GM18907 (cell line): ENCODE measurements around the gene KAZN.
A peak's percentile ranks its signal among the peaks of the same experiment; 100 is the strongest.

Source experiments
- ATAC-seq: cut with Tn5 transposase; IDR thresholded peaks from one replicate; pipeline ENCODE4 v1.9.1; 2021; ENCODE audit warnings: mild to moderate bottlenecking, moderate library complexity; ENCODE audit not compliant: unreplicated experiment

The KAZN gene

DNA sequence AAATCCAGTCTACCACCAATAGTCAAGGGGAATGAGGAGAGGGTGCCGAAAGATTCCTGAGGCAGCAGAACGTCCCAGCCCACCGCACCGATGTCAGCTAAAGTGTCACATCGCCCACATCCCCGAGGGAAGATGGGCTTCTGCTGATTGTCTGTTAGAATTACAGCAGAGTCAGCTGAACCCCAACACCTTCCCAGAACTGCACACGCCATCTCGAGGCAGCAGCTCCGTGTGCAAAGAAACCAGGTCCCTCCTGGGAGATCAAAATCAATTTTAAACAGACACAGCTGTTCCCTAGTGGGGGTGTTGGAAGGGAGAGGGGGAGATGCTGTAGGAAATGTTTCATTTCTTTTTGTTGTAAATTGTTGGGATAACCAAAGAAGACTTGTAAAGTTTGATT is 12.8 kb upstream of the KAZN start:
- ATAC-seq: no peak

DNA sequence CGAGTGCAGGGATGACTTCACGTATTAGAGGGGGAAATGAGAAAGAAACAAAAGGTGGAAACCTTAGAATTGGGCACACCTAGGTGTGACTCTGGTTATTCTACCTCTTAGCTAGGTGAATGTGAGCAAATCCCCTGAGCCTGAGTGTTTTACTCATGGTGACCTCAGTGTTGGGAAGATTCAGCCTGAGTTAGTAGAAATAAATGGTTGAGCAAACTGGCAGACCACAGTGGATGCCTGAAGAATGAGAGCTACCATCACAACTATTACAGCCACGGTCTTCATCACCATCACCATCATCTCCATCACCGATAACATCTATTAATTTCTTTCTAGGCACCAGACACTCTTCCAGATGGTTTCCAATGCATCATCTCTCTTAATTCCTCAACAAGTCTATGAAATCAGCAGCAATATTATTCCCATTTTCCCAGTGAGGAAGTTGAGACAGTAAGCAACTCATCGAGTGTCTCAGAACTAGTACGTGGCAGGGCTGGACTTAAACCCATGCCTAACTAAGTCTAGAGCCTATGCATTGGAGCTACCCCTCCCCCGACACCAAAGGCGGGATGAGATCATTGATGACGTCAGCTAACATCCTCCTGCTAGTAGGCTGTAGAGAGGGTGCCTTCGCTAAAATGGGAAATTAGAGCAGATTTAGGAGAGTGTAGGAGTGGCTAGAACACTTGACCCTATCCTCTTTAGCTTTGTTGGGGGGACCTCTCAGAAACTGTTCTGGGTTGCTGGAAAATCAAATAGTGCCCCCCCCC is 7.9 kb upstream of the KAZN start:
- no peak for ATAC-seq

DNA sequence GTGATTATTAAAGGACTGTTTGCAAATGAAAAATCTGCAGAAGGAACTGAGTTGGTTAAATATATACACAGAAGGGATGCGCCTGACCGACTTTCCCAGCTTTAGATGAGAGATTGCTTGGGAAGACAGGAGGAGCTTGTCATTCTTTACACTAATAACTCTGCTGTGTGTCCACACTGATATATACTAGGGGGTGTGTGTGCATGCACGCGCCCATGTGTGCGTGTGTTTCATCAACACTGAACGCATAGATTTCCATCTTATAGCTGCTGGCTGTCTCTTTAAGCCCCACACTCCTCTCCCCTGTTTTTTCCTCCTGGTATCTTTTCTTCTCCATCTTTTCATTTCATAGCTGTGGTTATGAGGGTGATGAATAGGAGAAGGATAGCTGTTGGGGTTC is 6.9 kb upstream of the KAZN start:
- ATAC-seq: no peak

DNA sequence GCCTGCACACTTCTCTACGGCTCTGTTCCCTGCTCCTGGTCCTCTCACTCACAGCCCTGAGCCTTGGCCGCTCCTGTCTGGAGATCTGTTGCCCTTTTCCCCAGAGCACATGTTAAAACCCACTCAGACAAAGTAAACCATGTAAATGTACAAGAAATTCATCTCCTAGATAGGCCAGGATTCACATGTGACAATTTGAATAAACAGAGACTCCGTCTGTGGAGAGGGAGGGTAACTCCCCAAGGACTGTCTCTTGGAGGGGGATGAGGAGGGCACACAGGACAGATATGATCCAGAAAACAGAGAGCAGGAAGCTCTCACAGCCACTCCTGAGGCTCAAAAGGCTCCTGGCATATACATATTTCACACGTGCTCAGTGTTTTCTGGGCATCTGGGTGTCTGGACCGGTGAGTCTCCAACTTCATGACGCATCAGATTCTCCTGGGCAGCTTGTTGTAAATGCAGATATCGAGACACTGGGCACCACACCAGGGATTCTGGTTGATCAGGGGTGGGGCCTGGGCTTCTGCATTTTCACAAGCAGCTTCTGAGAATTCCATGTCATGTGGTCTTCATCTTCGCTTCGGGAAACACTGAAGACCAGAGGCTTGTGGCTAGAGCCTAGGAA is 6.4 kb upstream of the KAZN start:
- no peak for ATAC-seq

DNA sequence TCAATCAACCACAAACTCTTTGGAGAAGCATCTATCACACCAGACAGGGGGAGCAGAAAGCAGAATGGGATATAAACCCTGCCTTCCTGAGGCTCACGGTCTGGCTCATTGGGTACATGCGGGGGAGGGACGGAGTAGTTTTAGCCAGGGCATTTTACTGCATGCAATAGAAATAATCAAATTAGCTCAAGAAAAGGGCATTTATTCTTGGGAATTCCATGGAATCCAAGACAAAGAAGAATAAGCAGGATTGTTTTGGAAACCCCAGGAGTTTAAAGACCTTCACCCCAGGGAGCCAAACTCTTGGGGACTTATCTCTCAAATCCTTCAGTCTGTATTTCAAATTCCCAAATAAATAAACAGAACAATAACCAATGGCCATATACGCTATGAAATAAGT is 5.2 kb upstream of the KAZN start:
- ATAC-seq: no peak

DNA sequence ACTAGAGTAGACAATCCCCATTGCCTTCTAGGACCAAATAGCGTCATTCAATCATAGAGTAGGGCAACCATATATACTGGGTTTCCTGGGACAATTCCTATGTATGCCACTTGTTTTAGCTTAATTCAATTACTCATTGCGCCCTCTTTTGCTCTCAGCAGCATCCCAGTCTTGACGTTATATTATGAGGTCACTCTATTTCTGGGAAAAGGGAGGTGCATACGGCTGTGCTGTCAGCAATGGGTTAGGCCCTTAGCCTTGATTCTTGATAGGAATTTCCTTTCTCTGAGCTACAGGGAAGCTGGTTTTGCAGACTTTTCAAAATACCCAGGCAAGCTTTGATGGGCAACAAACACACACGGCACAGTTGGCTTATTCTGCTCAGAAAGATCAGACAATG is 4.4 kb upstream of the KAZN start:
- ATAC-seq: no peak

DNA sequence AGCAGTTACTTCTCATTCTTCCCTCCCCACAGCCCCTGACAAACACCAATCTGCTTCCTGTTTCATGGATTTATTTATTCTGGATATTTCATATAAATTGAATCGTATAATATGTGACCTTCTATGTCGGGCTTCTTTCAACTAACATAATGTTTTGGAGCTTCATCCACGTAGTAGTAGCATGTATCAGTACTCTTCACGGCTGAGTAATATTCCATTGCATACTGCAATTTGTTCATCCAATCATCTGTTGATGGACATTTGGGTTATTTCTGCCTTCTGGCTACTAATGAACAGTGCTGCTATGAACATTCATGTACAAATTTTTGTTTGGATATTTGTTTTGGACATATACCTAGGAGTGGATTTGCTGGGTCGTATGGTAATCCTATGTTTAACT is 1.9 kb upstream of the KAZN start:
- ATAC-seq: no peak

DNA sequence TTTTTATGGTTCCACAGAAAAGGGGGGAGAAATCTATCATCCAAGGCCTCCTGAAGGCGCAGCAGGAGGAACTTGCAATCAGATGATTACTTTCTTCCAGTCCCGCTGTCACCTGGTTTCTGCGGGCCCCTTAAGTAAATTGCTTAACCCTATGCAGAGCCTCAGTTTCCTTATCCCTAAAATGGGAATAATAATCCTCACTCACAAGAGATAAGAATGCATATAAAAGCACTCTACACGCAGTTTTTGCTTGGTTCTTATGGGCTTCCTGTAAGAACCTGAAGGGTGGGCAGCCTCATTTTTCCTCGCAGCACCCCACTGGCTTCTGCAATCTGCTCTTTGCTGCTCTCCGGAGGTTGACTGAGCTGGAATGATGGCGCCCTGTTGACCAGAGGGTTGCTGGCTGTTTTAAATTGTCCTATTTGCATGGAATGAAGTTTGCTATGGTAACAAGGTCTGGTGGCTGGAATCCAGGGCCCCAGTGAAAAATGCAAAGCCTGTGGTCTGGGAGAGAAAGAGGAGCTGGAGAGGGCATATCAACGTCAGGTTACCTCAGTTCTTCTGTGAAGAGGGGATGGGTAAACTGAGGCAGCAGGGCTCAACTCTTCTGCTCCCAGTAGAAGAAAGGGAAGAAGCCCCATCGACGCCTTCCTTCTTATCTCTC is 1.0 kb upstream of the KAZN start:
- ATAC-seq: no peak

DNA sequence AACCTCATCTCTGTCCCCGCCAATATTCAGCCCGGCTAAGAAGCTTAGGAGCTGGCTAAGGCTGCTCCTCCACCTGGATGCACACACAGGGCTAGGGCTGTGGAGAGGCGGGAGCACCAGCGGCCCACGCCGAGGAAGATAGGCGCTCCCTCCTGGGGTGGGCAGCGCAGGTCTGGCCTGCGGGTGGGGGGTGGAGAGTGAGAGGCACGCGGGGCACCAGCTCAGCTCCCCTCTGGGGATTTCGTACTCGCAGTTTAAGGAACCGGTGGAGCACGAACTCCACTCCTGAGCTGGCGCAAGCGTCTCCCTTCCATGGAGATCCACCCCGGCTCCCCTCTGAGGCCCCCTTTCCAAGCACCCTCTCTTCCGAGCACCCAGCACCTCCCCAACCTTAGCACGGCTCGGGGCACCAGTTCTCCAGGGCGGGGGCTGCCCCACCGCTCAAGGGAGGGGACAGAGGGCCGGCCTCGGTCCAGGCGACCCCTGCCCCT is 433 bp upstream of the KAZN start:
- ATAC-seq: no peak

DNA sequence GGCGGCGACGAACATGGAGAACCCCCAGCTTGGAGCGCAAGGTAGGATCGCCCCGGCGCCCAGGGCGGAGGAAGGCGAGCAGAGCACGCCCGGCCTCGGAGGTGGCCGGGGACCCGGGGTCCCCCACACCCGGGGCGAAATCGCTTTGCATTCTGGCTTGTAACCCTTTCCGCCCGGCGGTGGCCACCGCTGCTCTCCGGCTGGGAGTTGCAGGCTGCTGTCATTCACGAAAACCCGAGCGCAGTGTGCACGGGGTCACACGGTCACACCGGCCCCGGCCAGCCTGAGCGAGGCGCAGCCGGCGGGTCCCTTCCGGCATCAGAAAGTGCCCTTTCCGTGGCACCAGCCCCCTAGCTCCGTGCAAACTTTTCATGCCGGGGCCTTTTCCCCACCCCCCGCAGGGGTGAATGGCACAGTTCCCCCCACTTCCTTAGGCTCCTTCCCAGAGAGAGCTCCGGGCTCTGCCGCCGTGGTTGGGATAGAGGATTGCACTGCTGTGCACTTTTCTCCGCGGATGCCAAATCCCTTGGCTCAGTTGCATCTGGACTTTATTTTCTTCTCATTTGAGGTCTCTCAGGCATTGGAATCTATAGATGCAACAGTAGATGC is 802 bp downstream of the KAZN start:
- ATAC-seq: peak; percentile 20

DNA sequence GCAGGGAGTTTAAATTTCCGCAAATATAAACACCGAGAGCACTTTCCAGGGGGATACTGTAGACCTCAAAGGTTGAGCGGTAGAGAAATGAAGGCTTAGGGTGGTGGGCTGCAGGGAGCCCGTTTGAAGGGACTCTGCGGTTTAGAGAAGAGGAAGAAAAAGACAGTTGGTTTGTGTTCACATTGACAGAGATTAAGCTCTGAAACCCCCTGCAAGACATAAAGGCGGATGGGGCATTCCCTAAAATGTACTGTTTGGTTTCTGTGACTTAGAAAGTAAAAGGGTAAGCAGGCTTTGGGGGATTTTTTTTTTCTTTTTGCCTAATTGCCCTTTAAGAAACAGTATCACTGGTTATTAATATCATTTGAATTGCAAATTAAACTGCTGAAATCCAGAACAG is 1.3 kb downstream of the KAZN start:
- peak; percentile 64 for ATAC-seq

DNA sequence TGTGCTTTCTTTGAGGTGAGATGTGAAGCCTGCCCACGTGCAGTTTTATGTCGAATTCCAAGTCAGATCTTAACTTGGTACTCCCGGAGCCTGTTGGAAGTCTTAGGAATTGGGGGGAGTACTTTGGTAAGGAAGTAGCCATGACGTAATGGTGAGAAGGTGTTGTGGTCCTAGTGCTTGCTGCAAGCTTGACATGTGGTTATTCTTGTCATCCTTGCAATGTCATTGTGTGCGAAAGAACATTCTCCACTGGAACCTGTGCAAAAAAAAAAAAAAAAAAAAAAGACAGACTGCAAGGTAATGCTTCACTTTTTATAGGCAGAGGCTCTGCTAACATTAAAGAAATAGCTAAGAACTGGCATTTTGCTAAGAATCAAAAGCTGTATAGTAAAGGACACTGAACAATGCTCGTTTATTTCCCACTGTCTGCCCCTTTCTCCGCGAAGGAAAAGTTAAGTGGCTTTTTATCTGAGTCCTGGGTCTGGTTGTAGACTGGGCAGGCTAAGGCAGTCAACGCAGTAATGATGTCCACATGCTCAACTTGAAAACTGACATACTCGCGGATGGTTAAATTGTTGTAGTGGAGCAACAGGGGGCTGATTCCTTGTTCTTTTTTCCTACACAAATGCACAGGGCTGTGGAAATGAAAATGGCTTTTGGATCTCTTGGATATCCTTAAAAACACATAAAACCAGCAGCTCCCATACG is 2.1 kb downstream of the KAZN start:
- ATAC-seq: no peak

DNA sequence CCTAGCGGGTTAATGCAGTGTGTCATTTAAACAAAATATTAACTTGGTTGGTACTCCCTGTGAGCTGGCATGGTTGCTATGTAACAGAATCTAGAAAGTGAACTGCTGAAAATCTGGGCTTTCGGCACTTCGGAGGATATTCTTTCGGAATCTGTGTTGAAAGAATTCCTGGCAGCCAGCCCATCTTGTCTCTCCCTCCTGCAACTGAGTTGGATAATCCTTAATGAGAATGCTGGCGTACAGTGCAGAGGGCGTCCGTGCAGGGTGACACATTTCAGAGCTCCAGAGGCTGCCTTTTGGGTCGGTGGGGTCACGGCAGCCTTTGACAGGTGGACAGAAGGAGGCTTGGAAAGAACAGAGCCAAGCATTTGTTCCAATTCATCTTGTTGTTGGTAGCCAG is 3.7 kb downstream of the KAZN start:
- ATAC-seq: no peak

DNA sequence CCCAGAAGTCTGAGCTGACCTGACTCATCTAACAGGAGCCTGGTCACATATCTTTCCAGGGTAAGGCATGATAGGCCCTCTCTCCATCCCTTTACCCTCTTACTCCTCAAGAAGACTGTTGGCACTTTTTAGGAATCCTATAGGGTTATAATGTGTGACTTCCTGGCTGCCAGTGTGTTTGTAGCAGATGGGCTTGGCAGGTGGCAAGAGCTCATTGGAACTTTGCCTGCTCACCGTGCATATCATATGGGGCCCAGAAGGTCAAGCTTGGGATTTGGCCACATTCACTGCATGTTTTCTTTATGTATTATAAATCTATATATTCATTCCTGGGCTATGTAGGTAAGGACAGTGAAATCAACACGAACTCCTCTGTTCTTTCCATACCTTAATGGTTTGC is 5.2 kb downstream of the KAZN start:
- ATAC-seq: no peak

DNA sequence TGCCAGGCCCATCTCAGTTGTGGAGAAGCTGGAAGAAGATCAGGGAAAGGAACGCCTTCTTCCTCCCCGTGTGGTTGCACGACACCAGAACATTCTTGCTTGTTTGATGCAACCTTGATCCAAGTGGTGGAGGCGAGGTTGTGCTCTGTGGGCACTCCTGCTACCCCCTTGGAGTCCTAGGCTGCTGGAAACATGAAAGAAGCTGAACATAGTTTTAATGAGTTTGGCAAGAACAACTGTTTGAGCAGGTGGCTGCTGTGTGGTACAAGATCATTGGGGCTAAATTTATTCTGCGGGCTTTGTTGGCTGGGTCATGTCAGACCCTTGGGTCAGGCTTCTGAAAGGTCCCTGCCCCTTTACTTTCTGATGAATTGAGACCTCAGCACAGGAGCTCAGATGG is 5.9 kb downstream of the KAZN start:
- ATAC-seq: no peak

DNA sequence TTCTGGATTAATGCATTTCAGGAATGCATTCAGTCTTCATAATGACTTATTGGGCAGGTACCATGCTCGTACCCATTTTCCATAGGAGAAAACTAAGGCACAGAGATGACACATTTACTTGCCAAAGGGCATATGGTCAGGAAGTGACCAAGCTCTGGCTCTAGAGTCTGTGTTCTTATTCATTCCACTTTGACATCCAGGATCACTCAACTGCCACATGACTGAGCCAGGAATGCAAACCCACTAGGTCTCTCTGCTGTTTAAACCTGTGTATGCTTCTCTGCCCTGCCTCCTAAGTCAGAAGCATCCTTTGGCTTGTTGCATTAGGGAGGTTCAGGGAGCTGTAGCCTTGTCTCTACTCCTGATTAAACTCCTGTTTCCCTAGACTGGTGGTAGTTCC is 7.5 kb downstream of the KAZN start:
- no peak for ATAC-seq

DNA sequence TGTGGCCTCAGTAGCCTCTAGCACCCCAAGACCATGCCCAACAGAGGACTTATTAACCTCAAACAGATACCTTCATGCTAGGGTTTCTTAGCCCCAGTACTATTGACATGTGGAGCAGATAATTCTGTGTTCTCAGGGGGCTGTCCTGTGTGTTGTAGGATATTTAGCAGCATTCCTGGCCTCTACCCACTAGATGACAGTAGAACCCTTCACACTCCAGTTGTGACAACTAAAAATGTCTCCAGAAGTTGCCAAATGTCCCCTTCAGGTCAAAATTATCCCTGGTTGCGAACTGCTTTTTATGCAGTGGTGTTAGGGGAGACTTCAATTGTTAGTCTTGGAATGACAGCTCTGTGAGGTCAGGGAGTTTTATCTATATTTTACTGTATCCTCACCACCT is 8.1 kb downstream of the KAZN start:
- no peak for ATAC-seq

DNA sequence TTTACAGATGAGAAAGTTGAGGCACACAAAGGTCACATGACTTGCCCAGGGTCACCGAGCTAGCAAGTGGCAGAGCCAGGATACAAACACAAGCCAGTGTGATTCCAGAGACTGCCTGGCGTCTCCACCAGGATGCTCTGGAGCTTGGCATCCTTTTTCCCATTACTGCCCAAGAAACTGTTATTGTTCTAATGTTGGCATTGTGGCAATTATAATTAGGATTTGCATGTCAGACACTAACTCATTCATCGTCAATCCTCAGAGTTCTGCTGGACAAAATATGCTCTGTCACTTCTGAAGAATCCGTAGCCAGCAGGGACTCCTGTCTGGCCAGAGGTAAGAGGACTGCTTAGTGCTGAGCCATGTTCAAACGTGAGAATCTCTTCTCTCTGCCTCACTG is 8.8 kb downstream of the KAZN start:
- ATAC-seq: no peak

DNA sequence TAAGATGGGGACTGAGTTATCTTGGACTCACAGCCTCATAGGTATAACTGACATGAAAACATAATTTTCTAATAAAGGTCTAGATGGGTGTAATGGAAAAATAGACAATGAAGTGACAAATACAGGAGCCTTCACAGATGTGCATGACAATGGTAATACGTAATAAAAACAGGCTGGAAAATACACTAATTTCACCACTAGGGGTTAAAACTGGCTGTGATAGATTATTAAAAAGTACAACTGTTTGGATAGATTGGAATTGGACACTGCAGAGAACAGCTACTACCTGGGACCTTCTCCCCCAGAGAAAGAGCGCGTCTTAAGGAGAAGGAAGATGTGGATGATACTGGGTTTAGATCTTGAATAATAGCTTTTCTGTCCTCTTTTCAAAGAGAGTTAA is 9.8 kb downstream of the KAZN start:
- no peak for ATAC-seq

DNA sequence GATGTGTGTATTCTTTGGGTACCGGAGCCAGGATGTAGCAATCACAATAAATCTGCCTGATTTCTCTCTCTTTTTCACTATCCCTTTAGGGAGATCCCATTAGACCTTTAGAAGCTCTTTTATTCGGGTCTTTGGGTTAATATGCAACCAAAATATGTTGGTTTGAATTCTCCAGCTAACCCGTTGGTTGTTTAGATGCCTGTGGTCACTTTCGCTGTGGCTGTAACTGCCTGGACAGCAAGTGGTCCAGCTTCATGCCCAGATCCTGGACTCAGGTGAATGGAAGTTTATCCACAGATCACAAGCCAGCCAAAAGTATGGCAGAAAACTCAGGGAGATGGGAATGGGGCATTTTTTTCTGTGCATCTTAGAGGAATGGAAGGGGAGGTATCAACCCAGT is 12.3 kb downstream of the KAZN start:
- ATAC-seq: no peak

DNA sequence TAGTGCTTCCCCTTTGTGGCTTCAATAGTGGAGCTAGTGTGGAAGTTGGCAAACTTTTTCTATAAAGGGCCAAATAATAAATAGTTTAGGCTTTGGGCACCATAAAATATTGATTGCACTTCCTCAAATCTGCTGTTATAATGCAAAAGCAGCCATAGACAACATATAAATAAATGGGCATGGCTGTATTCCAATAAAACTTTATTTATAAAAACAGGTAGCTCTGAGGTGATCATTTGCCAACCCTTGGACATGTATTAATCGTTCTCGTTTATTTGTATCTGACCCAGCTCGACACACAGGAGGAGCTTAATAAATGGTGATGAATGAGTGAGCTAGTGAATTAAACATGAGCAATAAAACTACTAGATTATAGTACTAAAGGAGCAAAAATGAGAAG is 13.3 kb downstream of the KAZN start:
- no peak for ATAC-seq
